NCI-H2107 (cell line): ENCODE measurements around the gene TOB1.

Experiments
- DNase-seq: peaks from one replicate; lab custom pipeline; 2025; lab: John Stamatoyannopoulos, UW

TOB1 gene

GRCh38 chr17:50845240-50846147, 20.7 kb downstream of the TOB1 start:
- DNase-seq: no peak

- no peak for DNase-seq
These were observed 21.9 kb downstream of the TOB1 start for GRCh38 chr17:50844117-50844700.

GRCh38 chr17:50843150-50843905, 22.8 kb downstream of the TOB1 start:
- no peak for DNase-seq

GRCh38 chr17:50842506-50843149, 23.5 kb downstream of the TOB1 start:
- DNase-seq: no peak

- peak; percentile 36 for DNase-seq
These were observed 24.2 kb downstream of the TOB1 start for GRCh38 chr17:50841949-50842354.

- DNase-seq: no peak
These were observed 24.7 kb downstream of the TOB1 start for GRCh38 chr17:50841277-50841948.

- no peak for DNase-seq
These were observed 25.8 kb downstream of the TOB1 start for GRCh38 chr17:50840311-50840851.

GRCh38 chr17:50839591-50840310, 26.4 kb downstream of the TOB1 start:
- no peak for DNase-seq

- DNase-seq: no peak
These were observed 27.9 kb downstream of the TOB1 start for GRCh38 chr17:50837980-50838954.

- no peak for DNase-seq
These were observed 28.7 kb downstream of the TOB1 start for GRCh38 chr17:50837286-50837979.

- DNase-seq: no peak
These were observed 29.3 kb downstream of the TOB1 start for GRCh38 chr17:50836826-50837225.

- no peak for DNase-seq
These were observed 30.6 kb downstream of the TOB1 start, which contains the start of gene WFIKKN2 for GRCh38 chr17:50835301-50836234. WFIKKN2 (plus strand) TSS chr17:50835586; CDS start chr17:50835938, 352 bp downstream.

GRCh38 chr17:50834429-50835300, 31.5 kb downstream of the TOB1 start:
- no peak for DNase-seq

- DNase-seq: no peak
These were observed 32.4 kb downstream of the TOB1 start for GRCh38 chr17:50833510-50834428.

GRCh38 chr17:50832864-50833381, 33.2 kb downstream of the TOB1 start:
- no peak for DNase-seq
